Liver (tissue), 9 donors: Measurements from ENCODE around the gene SDK2. TPM values are rescaled to one million over a fixed set of nuclear protein-coding genes. Genes with fewer than 3 reads are reported as not detected.
A peak's percentile ranks its signal among the peaks of the same experiment; 100 is the strongest.

Experiments
- DNase-seq: peaks from one replicate; pipeline ENCODE4 v3.0.0-alpha.2; 2017; ENCODE audit warnings: low spot score
- H3K27ac ChIP-seq, 2 donors: one replicate each; pipeline ENCODE4 v1.7.0; 2013; ENCODE audit warnings: inconsistent platforms in 2 of 2, low read length in 2 of 2, control low read depth in 1 of 2, low read depth in 1 of 2, mild to moderate bottlenecking in 1 of 2
- H3K27me3 ChIP-seq, 4 donors: one replicate each; pipeline versions ENCODE4 v1.6.1 to v1.7.0; 2013; ENCODE audit warnings: low read length in 3 of 4, inconsistent platforms in 1 of 4, mild to moderate bottlenecking in 1 of 4, moderate library complexity in 1 of 4; ENCODE audit not compliant: control insufficient read depth in 4 of 4, insufficient read depth in 4 of 4
- H3K36me3 ChIP-seq, 4 donors: one replicate each; pipeline versions ENCODE4 v1.6.1 to v1.7.0; 2013; ENCODE audit warnings: low read length in 3 of 4, mild to moderate bottlenecking in 3 of 4, low read depth in 1 of 4, moderate library complexity in 1 of 4; ENCODE audit not compliant: control insufficient read depth in 4 of 4, insufficient read depth in 3 of 4
- H3K4me1 ChIP-seq, 4 donors: one replicate each; pipeline versions ENCODE4 v1.6.1 to v1.7.0; 2013; ENCODE audit warnings: low read length in 3 of 4, mild to moderate bottlenecking in 3 of 4, moderate library complexity in 1 of 4; ENCODE audit not compliant: control insufficient read depth in 4 of 4, insufficient read depth in 4 of 4
- H3K4me3 ChIP-seq, 3 donors: one replicate each; pipeline versions ENCODE4 v1.6.1 to v1.7.0; 2013; ENCODE audit warnings: low read length in 3 of 3, control low read depth in 1 of 3, low read depth in 1 of 3, mild to moderate bottlenecking in 1 of 3
- H3K9ac ChIP-seq, 2 donors: one replicate each; pipeline ENCODE4 v1.7.0; 2013; ENCODE audit warnings: low read length in 2 of 2, mild to moderate bottlenecking in 2 of 2, moderate library complexity in 2 of 2, control low read depth in 1 of 2, low read depth in 1 of 2
- H3K9me3 ChIP-seq, 4 donors: one replicate each; pipeline versions ENCODE4 v1.6.1 to v1.7.0; 2013; ENCODE audit warnings: low read length in 3 of 4; ENCODE audit not compliant: control insufficient read depth in 4 of 4
- EGR1 ChIP-seq, 2 donors: IDR thresholded peaks; 2 replicates each; pipeline ENCODE4 v1.6.1; 2016 to 2018; ENCODE audit warnings: antibody characterized with exemption in 2 of 2, low read depth in 2 of 2
- FOXA1 ChIP-seq: IDR thresholded peaks from 2 replicates; pipeline ENCODE4 v1.6.1; 2016; ENCODE audit warnings: antibody characterized with exemption
- FOXA2 ChIP-seq: IDR thresholded peaks from 2 replicates; pipeline ENCODE4 v1.6.1; 2016; ENCODE audit warnings: antibody characterized with exemption
- GABPA ChIP-seq, 2 donors: IDR thresholded peaks in 1 of 2; conservative IDR thresholded peaks in 1 of 2; 2 replicates each; pipeline ENCODE4 v1.6.1; 2016; ENCODE audit warnings: antibody characterized with exemption in 2 of 2, mild to moderate bottlenecking in 1 of 2, moderate library complexity in 1 of 2
- HNF4A ChIP-seq, 2 donors: conservative IDR thresholded peaks; 2 replicates each; pipeline ENCODE4 v1.6.1; 2016; ENCODE audit warnings: antibody characterized with exemption in 2 of 2, mild to moderate bottlenecking in 2 of 2
- JUND ChIP-seq, 2 donors: IDR thresholded peaks; 2 replicates each; pipeline ENCODE4 v1.6.1; 2016; ENCODE audit warnings: antibody characterized with exemption in 2 of 2
- RAD21 ChIP-seq, 2 donors: IDR thresholded peaks; 2 replicates each; pipeline ENCODE4 v1.6.1; 2016; ENCODE audit warnings: antibody characterized with exemption in 2 of 2, mild to moderate bottlenecking in 2 of 2
- SP1 ChIP-seq: IDR thresholded peaks from 2 replicates; pipeline ENCODE4 v1.6.1; 2018; ENCODE audit warnings: antibody characterized with exemption, mild to moderate bottlenecking
- TAF1 ChIP-seq: conservative IDR thresholded peaks from 2 replicates; pipeline ENCODE4 v1.6.1; 2016; ENCODE audit warnings: antibody characterized with exemption, mild to moderate bottlenecking
- WGBS: extraction: QIAGEN DNeasy Blood & Tissue Kit; methylation state at CpG from one replicate; pipeline ENCODE4 v1.1.7; 2013; 5-methylcytosine and 5-hydroxymethylcytosine counted together
- polyA plus RNA-seq, 2 donors: library from polyadenylated mRNA; stranded (reverse) in 1 of 2; unstranded in 1 of 2; fragments of 200-250 nt in 1 of 2; fragments of >200 nt in 1 of 2; fragmentation: Nextera tagmentation in 1 of 2; extraction: Ambion mirVana in 1 of 2; gene quantifications; one replicate each; pipeline versions ENCODE4 v1.2.1 to v1.2.3, GENCODE V29; 2013 to 2015
- total RNA-seq, 2 donors: library from RNA; depleted of rRNA; stranded (reverse); fragments of >200 nt; gene quantifications; one replicate each; pipeline ENCODE4 v1.2.3, GENCODE V29; 2014
- TF ChIP-seq, protein P1 (sequence below): IDR thresholded peaks from 2 replicates; pipeline ENCODE4 v1.6.1; 2016; ENCODE audit warnings: antibody characterized with exemption
- TF ChIP-seq, protein P2 (sequence below): IDR thresholded peaks from 2 replicates; pipeline ENCODE4 v1.6.1; 2016; ENCODE audit warnings: antibody characterized with exemption, mild to moderate bottlenecking
- TF ChIP-seq, protein P3 (sequence below): fragments of 150-350 bp; IDR thresholded peaks from 2 replicates; pipeline ENCODE4 v1.5.1; 2017; ENCODE audit warnings: improper control_type of control experiment, low read depth, low read length; ENCODE audit not compliant: missing input control
- TF ChIP-seq, protein P4 (sequence below): IDR thresholded peaks from 2 replicates; pipeline ENCODE4 v1.6.1; 2016; ENCODE audit warnings: antibody characterized with exemption
- TF ChIP-seq, protein P5 (sequence below): IDR thresholded peaks from 2 replicates; pipeline ENCODE4 v1.6.1; 2016; ENCODE audit warnings: antibody characterized with exemption
- donor health status: healthy.
- donor health status: healthy.
- donor health status: healthy.
- donor health status: healthy.
- donor health status: healthy.

Gene SDK2
- total and polyA plus RNA-seq, 4 donors, result 0.05 to 0.42 (median 0.10) TPM

DNA sequence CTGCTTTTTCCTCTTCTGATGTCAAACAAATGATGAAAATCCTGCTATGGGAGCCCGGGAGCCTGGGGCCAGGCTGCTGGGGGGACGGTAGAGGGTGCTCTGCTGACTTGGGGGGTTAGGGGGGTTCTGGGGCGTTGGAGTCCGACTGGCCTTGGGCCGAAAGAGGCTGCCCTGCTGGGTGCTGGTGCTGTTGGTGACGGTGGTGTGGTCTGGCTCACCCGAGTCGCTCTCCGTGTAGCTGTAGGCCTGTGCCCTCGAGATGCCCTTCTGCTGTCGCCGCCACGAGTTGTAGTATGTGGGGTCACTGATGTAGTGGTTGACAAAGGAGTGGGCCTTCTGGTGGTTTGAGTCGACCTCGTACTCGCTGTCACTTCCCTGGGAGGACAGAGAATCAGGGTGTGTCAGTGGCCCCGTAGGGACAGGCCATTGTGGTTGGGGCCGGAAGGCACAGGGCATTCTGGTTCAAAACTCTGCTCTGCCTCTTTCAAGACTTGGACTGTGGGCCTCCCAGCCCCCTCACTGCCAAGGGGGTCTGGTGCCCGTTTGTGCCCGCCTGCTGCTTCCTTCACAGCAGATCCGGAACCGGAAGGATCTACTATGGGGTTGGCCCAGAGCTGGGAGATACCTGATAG, 305.6 kb downstream of the SDK2 start:
- TF ChIP-seq EGR1 (IDR thresholded peaks at IDR 0.05; ENCODE audit: low read depth in 2 of 2), result no peak
- TF ChIP-seq JUND (IDR thresholded peaks at IDR 0.05), result no peak
- TF ChIP-seq, protein P1, sequence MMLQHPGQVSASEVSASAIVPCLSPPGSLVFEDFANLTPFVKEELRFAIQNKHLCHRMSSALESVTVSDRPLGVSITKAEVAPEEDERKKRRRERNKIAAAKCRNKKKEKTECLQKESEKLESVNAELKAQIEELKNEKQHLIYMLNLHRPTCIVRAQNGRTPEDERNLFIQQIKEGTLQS, result no peak
- no peak for TF ChIP-seq SP1
- Histone ChIP-seq H3K27ac (peak overlapping the region in 1 of 2 donors; percentile 23), H3K36me3 (no peaks in the 10 kb centered on the region), H3K27me3 (peaks cover 0 to 6% (median 0%) of the 10 kb centered on the region in 4 donors), H3K4me3 (no peak overlapping the region), H3K9ac (no peak overlapping the region), H3K4me1 (no peaks in the 10 kb centered on the region), H3K9me3 (no peaks in the 10 kb centered on the region)
- 84% methylated on average over 22 of the region's 22 CpGs for WGBS
- DNase-seq, result no peak

DNA sequence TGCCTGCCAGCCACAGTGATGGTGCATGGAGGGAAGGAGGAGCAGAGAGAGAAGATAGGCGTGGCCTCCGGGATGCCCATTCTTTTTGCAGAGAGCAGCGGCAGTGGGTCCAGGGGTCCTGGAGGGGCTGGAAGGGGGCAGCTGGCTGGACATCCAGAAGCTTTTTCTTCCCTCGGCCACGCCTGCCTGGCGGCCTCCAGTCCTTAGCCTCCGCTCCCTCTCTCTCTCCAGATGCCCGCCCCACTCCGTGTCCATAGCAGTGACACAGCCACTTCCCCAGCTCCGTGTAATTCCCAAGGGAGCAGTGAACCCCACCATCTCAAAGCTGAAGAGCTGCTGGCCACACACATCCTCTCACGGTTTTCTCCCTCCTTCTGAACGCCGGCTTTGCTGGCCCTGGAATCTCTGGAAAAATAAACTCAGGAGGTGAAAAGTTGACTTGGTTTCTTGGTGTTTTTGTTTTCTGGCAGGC, 306.2 kb downstream of the SDK2 start:
- WGBS, result 74% methylated on average over 13 of the region's 13 CpGs
- Histone ChIP-seq H3K9me3 (no peaks in the 10 kb centered on the region), H3K9ac (no peak overlapping the region), H3K4me1 (no peaks in the 10 kb centered on the region), H3K27me3 (peaks cover 0 to 2% (median 0%) of the 10 kb centered on the region in 4 donors), H3K36me3 (no peaks in the 10 kb centered on the region), H3K4me3 (no peak overlapping the region), H3K27ac (peak overlapping the region in 1 of 2 donors; percentile 27)
- DNase-seq, result no peak
- TF ChIP-seq GABPA (IDR thresholded peaks at IDR 0.05 in 1 of 2, conservative IDR thresholded peaks at IDR 0.05 in 1 of 2), result no peak
- no peak for TF ChIP-seq FOXA2
- TF ChIP-seq TAF1, result no peak
- no peak for TF ChIP-seq EGR1 (IDR thresholded peaks at IDR 0.05; ENCODE audit: low read depth in 2 of 2)

DNA sequence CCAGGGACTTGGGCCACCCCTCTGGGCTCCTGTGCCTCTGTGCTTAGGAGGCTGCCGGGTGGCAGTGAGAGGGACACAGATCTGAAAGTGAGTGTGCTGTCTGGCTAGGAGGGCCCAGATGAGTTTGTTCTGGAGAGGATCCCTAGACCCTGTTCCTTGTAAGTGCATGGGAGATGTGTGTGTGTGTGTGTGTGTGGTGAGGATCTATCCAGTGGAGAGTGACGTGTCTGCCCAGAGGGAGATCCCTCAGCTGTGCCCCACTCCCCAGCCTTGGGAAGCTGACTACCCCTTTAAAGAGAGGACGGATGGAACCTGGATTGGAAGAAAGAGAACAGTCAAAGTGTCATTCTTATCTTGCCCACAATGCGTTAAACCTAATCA, 306.9 kb downstream of the SDK2 start:
- Histone ChIP-seq H3K36me3 (no peaks in the 10 kb centered on the region), H3K27me3 (no peaks in the 10 kb centered on the region), H3K4me3 (no peak overlapping the region), H3K27ac (no peak overlapping the region), H3K9me3 (no peaks in the 10 kb centered on the region), H3K9ac (no peak overlapping the region), H3K4me1 (no peaks in the 10 kb centered on the region)
- no peak for DNase-seq
- TF ChIP-seq GABPA (IDR thresholded peaks at IDR 0.05 in 1 of 2, conservative IDR thresholded peaks at IDR 0.05 in 1 of 2), result no peak
- TF ChIP-seq, protein P2, sequence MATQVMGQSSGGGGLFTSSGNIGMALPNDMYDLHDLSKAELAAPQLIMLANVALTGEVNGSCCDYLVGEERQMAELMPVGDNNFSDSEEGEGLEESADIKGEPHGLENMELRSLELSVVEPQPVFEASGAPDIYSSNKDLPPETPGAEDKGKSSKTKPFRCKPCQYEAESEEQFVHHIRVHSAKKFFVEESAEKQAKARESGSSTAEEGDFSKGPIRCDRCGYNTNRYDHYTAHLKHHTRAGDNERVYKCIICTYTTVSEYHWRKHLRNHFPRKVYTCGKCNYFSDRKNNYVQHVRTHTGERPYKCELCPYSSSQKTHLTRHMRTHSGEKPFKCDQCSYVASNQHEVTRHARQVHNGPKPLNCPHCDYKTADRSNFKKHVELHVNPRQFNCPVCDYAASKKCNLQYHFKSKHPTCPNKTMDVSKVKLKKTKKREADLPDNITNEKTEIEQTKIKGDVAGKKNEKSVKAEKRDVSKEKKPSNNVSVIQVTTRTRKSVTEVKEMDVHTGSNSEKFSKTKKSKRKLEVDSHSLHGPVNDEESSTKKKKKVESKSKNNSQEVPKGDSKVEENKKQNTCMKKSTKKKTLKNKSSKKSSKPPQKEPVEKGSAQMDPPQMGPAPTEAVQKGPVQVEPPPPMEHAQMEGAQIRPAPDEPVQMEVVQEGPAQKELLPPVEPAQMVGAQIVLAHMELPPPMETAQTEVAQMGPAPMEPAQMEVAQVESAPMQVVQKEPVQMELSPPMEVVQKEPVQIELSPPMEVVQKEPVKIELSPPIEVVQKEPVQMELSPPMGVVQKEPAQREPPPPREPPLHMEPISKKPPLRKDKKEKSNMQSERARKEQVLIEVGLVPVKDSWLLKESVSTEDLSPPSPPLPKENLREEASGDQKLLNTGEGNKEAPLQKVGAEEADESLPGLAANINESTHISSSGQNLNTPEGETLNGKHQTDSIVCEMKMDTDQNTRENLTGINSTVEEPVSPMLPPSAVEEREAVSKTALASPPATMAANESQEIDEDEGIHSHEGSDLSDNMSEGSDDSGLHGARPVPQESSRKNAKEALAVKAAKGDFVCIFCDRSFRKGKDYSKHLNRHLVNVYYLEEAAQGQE, result no peak
- TF ChIP-seq SP1, result no peak
- TF ChIP-seq, protein P3, sequence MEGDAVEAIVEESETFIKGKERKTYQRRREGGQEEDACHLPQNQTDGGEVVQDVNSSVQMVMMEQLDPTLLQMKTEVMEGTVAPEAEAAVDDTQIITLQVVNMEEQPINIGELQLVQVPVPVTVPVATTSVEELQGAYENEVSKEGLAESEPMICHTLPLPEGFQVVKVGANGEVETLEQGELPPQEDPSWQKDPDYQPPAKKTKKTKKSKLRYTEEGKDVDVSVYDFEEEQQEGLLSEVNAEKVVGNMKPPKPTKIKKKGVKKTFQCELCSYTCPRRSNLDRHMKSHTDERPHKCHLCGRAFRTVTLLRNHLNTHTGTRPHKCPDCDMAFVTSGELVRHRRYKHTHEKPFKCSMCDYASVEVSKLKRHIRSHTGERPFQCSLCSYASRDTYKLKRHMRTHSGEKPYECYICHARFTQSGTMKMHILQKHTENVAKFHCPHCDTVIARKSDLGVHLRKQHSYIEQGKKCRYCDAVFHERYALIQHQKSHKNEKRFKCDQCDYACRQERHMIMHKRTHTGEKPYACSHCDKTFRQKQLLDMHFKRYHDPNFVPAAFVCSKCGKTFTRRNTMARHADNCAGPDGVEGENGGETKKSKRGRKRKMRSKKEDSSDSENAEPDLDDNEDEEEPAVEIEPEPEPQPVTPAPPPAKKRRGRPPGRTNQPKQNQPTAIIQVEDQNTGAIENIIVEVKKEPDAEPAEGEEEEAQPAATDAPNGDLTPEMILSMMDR, result no peak
- TF ChIP-seq HNF4A (conservative IDR thresholded peaks at IDR 0.05), result no peak
- TF ChIP-seq JUND (IDR thresholded peaks at IDR 0.05), result no peak
- no peak for TF ChIP-seq EGR1 (IDR thresholded peaks at IDR 0.05; ENCODE audit: low read depth in 2 of 2)
- TF ChIP-seq RAD21 (IDR thresholded peaks at IDR 0.05), result no peak
- no peak for TF ChIP-seq TAF1
- TF ChIP-seq, protein P4, sequence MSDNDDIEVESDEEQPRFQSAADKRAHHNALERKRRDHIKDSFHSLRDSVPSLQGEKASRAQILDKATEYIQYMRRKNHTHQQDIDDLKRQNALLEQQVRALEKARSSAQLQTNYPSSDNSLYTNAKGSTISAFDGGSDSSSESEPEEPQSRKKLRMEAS, result no peak
- TF ChIP-seq FOXA1, result no peak
- no peak for TF ChIP-seq FOXA2
- TF ChIP-seq, protein P5, sequence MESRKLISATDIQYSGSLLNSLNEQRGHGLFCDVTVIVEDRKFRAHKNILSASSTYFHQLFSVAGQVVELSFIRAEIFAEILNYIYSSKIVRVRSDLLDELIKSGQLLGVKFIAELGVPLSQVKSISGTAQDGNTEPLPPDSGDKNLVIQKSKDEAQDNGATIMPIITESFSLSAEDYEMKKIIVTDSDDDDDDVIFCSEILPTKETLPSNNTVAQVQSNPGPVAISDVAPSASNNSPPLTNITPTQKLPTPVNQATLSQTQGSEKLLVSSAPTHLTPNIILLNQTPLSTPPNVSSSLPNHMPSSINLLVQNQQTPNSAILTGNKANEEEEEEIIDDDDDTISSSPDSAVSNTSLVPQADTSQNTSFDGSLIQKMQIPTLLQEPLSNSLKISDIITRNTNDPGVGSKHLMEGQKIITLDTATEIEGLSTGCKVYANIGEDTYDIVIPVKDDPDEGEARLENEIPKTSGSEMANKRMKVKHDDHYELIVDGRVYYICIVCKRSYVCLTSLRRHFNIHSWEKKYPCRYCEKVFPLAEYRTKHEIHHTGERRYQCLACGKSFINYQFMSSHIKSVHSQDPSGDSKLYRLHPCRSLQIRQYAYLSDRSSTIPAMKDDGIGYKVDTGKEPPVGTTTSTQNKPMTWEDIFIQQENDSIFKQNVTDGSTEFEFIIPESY, result no peak
- TF ChIP-seq, protein P1, result no peak
- WGBS, result 73% methylated on average over 4 of the region's 4 CpGs
